HepG2 (cell line): ENCODE data around the gene CACNA1D. TPM values are rescaled to one million over a fixed set of nuclear protein-coding genes. Genes with fewer than 3 reads are reported as not detected.

ENCODE experiments used
- CCDC6 ChIP-seq: sonication (generic); formaldehyde crosslinking; IDR thresholded peaks from 2 replicates; pipeline ENCODE4 v1.8.1; 2022; ENCODE audit warnings: mild to moderate bottlenecking, missing genetic modification reagents, moderate library complexity
- CEBPG ChIP-seq: IDR thresholded peaks from 2 replicates; pipeline ENCODE4 v1.6.1; 2016
- CTCF ChIP-seq: sonication (generic); formaldehyde crosslinking; IDR thresholded peaks from 2 replicates; pipeline ENCODE4 v1.5.0; 2020; ENCODE audit warnings: mild to moderate bottlenecking, missing genetic modification reagents, moderate library complexity
- FOSL2 ChIP-seq: sonication (generic); formaldehyde crosslinking; IDR thresholded peaks from 2 replicates; pipeline ENCODE4 v1.4.0; 2020; ENCODE audit warnings: missing genetic modification reagents
- HMGXB3 ChIP-seq: sonication (generic); formaldehyde crosslinking; IDR thresholded peaks from 2 replicates; pipeline ENCODE4 v1.4.0; 2020; ENCODE audit warnings: missing genetic modification reagents, borderline replicate concordance
- HMGXB4 ChIP-seq, 2 experiments: sonication (generic) in 1 of 2; formaldehyde crosslinking in 1 of 2; IDR thresholded peaks; 2 replicates each; pipeline versions ENCODE4 v1.4.0 to v1.6.1; 2018 to 2020; ENCODE audit warnings: missing genetic modification reagents in 2 of 2, borderline replicate concordance in 1 of 2, low read depth in 1 of 2, mild to moderate bottlenecking in 1 of 2, missing biosample characterization in 1 of 2
- HNRNPLL ChIP-seq: fragments of 200-400 bp; formaldehyde crosslinking; IDR thresholded peaks from 2 replicates; pipeline ENCODE4 v1.6.1; 2017; ENCODE audit warnings: mild to moderate bottlenecking, low read depth, low read length; ENCODE audit not compliant: poor library complexity, severe bottlenecking
- NFKBIZ ChIP-seq: IDR thresholded peaks from 2 replicates; pipeline ENCODE4 v1.6.1; 2018; ENCODE audit warnings: missing genetic modification reagents, missing compliant biosample characterization
- RAD21 ChIP-seq: fragments of 450-650 bp; formaldehyde crosslinking; IDR thresholded peaks from 2 replicates; pipeline ENCODE4 v1.5.0; 2020; ENCODE audit warnings: mild to moderate bottlenecking
- SALL1 ChIP-seq: sonication (generic); formaldehyde crosslinking; IDR thresholded peaks from 2 replicates; pipeline ENCODE4 v1.8.0; 2022; ENCODE audit warnings: mild to moderate bottlenecking, missing genetic modification reagents
- TIGD3 ChIP-seq: sonication (generic); formaldehyde crosslinking; IDR thresholded peaks from 2 replicates; pipeline ENCODE4 v1.5.1; 2020; ENCODE audit warnings: mild to moderate bottlenecking, missing genetic modification reagents, borderline replicate concordance
- ZBTB1 ChIP-seq: sonication (generic); formaldehyde crosslinking; IDR thresholded peaks from 2 replicates; pipeline ENCODE4 v1.4.0; 2020; ENCODE audit warnings: missing genetic modification reagents, borderline replicate concordance
- ZNF367 ChIP-seq: sonication (generic); formaldehyde crosslinking; IDR thresholded peaks from 2 replicates; pipeline ENCODE4 v1.4.0; 2020; ENCODE audit warnings: missing genetic modification reagents, borderline replicate concordance
- ZNF569 ChIP-seq: sonication (generic); formaldehyde crosslinking; IDR thresholded peaks from 2 replicates; pipeline ENCODE4 v1.5.0; 2020; ENCODE audit warnings: mild to moderate bottlenecking, missing genetic modification reagents, moderate library complexity, borderline replicate concordance
- polyA plus RNA-seq, 8 experiments: library from polyadenylated mRNA; depleted of rRNA in 3 of 8; stranded (reverse) in 7 of 8; unstranded in 1 of 8; fragments of >200 nt; fragmentation: Illumina TruSeq in 4 of 8; extraction: Trizol in 4 of 8; gene quantifications; 2 replicates each; pipeline versions ENCODE4 v1.2.1 to v1.2.3, GENCODE V29; 2011 to 2016; ENCODE audit warnings: low read depth in 4 of 8, missing spikeins in 1 of 8, mixed read lengths in 1 of 8; ENCODE audit not compliant: insufficient read depth in 1 of 8
- total RNA-seq, 5 experiments: library from RNA; depleted of rRNA; stranded (reverse); fragments of >200 nt; fragmentation: Illumina TruSeq; extraction: Trizol; gene quantifications; 2 replicates each; pipeline ENCODE4 v1.2.3, GENCODE V29; 2016; ENCODE audit warnings: low read depth in 1 of 5

Gene CACNA1D
- total and polyA plus RNA-seq, 2 of the 13 experiments (the other 11 are each of a cell fraction or from before 2014, with no cell fraction given): 0.26 to 0.38 TPM

- TF ChIP-seq HMGXB4 (CRISPR knock-in tag; IDR thresholded peaks at IDR 0.05; ENCODE audit: borderline replicate concordance in 1 of 2, low read depth in 1 of 2) (0 out of 4 replicates have a peak, but pooled peaks of 1 of the 2 experiments have one; percentile 21), RAD21 (CRISPR knock-in tag) (peak; percentile 89), FOSL2 (CRISPR knock-in tag) (0 out of 2 replicates have a peak, but pooled peaks have one; percentile 10), CTCF (CRISPR knock-in tag) (peak; percentile 91), HNRNPLL (peak; percentile 42), NFKBIZ (CRISPR knock-in tag) (no peak), CEBPG (CRISPR knock-in tag) (0 out of 2 replicates have a peak, but pooled peaks have one; percentile 29), ZNF367 (CRISPR knock-in tag) (no peak), ZBTB1 (CRISPR knock-in tag) (no peak), ZNF569 (CRISPR knock-in tag) (no peak), CCDC6 (CRISPR knock-in tag) (peak; percentile 35; the same call in 1 of the 2 replicates), TIGD3 (CRISPR knock-in tag) (no peak), SALL1 (peak; percentile 44; the same call in 1 of the 2 replicates), HMGXB3 (CRISPR knock-in tag) (0 out of 2 replicates have a peak, but pooled peaks have one; percentile 25)
Observed at GRCh38 chr3:53709860-53710674, 215.7 kb downstream of the CACNA1D start (continued).
